Effector memory CD8-positive, alpha-beta T cell (primary cell): ENCODE measurements around the gene PLOD3.

Experiments used
- ATAC-seq: fragments of 150-1000 bp; cut with Tn5 transposase; replicated peaks from 2 replicates; pipeline ENCODE4 v1.10.0; 2021; ENCODE audit warnings: mild to moderate bottlenecking, moderate library complexity
- DNase-seq, 3 experiments: peaks; one replicate each; pipeline ENCODE4 v3.0.0; 2021
- H3K27ac Mint-ChIP-seq, 2 donors: one replicate each; pipeline ENCODE4 v1.8.0; 2022; ENCODE audit warnings: mild to moderate bottlenecking in 2 of 2, mixed read lengths in 2 of 2, moderate library complexity in 2 of 2
- H3K27me3 Mint-ChIP-seq, 2 donors: one replicate each; pipeline ENCODE4 v1.8.0; 2022; ENCODE audit warnings: mixed read lengths in 2 of 2
- H3K36me3 Mint-ChIP-seq: one replicate; pipeline ENCODE4 v1.8.0; 2022; ENCODE audit warnings: mild to moderate bottlenecking, moderate library complexity, mixed read lengths; ENCODE audit not compliant: insufficient read depth
- H3K4me1 Mint-ChIP-seq, 2 donors: one replicate each; pipeline ENCODE4 v1.8.0; 2022; ENCODE audit warnings: low read depth in 2 of 2, mixed read lengths in 2 of 2
- H3K4me3 Mint-ChIP-seq, 2 donors: one replicate each; pipeline ENCODE4 v1.8.0; 2022; ENCODE audit warnings: mild to moderate bottlenecking in 2 of 2, mixed read lengths in 2 of 2, moderate library complexity in 2 of 2
- H3K9me3 Mint-ChIP-seq, 2 donors: one replicate each; pipeline ENCODE4 v1.8.0; 2022; ENCODE audit warnings: mixed read lengths in 2 of 2

The PLOD3 gene

GRCh38 chr7:101166909-101167644 is 50.3 kb downstream of the PLOD3 start:
- H3K4me3 Mint-ChIP-seq: no peak overlapping the region
- DNase-seq (no peak), ATAC-seq (no peak)
- H3K9me3 Mint-ChIP-seq: peaks cover 0 to 4% of the 10 kb centered on the region in 2 donors
- H3K36me3 Mint-ChIP-seq: peaks cover 27% of the 10 kb centered on the region
- peak overlapping the region in 1 of 2 donors; percentile 31 for H3K27ac Mint-ChIP-seq
- H3K4me1 Mint-ChIP-seq: peaks cover 54 to 60% of the 10 kb centered on the region in 2 donors
- H3K27me3 Mint-ChIP-seq: peaks cover 69 to 82% of the 10 kb centered on the region in 2 donors

- H3K4me3 Mint-ChIP-seq: no peak overlapping the region
- peaks cover 0 to 4% of the 10 kb centered on the region in 2 donors for H3K9me3 Mint-ChIP-seq
- peaks cover 49 to 56% of the 10 kb centered on the region in 2 donors for H3K4me1 Mint-ChIP-seq
- no peak for DNase-seq
- H3K27me3 Mint-ChIP-seq: peaks cover 66 to 82% of the 10 kb centered on the region in 2 donors
- peak overlapping the region in 1 of 2 donors; percentile 31 for H3K27ac Mint-ChIP-seq
- peaks cover 22% of the 10 kb centered on the region for H3K36me3 Mint-ChIP-seq
- no peak for ATAC-seq
Observed at GRCh38 chr7:101166648-101166908, 50.8 kb downstream of the PLOD3 start.

- H3K4me1 Mint-ChIP-seq: peaks cover 44 to 51% of the 10 kb centered on the region in 2 donors
- peak overlapping the region; percentile 23 to 94 for H3K27ac Mint-ChIP-seq
- peak overlapping the region; percentile 74 to 91 for H3K4me3 Mint-ChIP-seq
- no peak for ATAC-seq
- H3K27me3 Mint-ChIP-seq: peaks cover 66 to 82% of the 10 kb centered on the region in 2 donors
- no peak for DNase-seq
- peaks cover 0 to 4% of the 10 kb centered on the region in 2 donors for H3K9me3 Mint-ChIP-seq
- peaks cover 22% of the 10 kb centered on the region for H3K36me3 Mint-ChIP-seq
Observed at GRCh38 chr7:101165958-101166647, 51.3 kb downstream of the PLOD3 start.

GRCh38 chr7:101165075-101165957 is 52.1 kb downstream of the PLOD3 start, which contains the start of gene VGF:
Gene VGF (minus strand): TSS chr7:101165569. CDS start chr7:101164843, 726 bp downstream.
- DNase-seq (peak; percentile 88 to 92 (median 91)), ATAC-seq (peak; percentile 85)
- Mint-ChIP-seq H3K4me1 (peaks cover 36 to 43% of the 10 kb centered on the region in 2 donors), H3K27ac (peak within 1 kb of the TSS; percentile 23 to 94), H3K4me3 (peak within 1 kb of the TSS; percentile 74 to 91), H3K9me3 (peaks cover 0 to 4% of the 10 kb centered on the region in 2 donors), H3K27me3 (peaks cover 58 to 82% of the 10 kb centered on the region in 2 donors), H3K36me3 (peaks cover 22% of the 10 kb centered on the region)

- H3K4me1 Mint-ChIP-seq: peaks cover 26 to 36% of the 10 kb centered on the region in 2 donors
- H3K4me3 Mint-ChIP-seq: peak overlapping the region; percentile 74 to 91
- peaks cover 0 to 4% of the 10 kb centered on the region in 2 donors for H3K9me3 Mint-ChIP-seq
- H3K27ac Mint-ChIP-seq: no peak overlapping the region
- peaks cover 48 to 76% of the 10 kb centered on the region in 2 donors for H3K27me3 Mint-ChIP-seq
- DNase-seq (no peak), ATAC-seq (no peak)
- peaks cover 22% of the 10 kb centered on the region for H3K36me3 Mint-ChIP-seq
Observed at GRCh38 chr7:101164071-101164840, 53.1 kb downstream of the PLOD3 start.

- no peak for ATAC-seq
- H3K9me3 Mint-ChIP-seq: peaks cover 0 to 4% of the 10 kb centered on the region in 2 donors
- H3K27ac Mint-ChIP-seq: no peak overlapping the region
- H3K4me3 Mint-ChIP-seq: peak overlapping the region; percentile 74 to 91
- peaks cover 22% of the 10 kb centered on the region for H3K36me3 Mint-ChIP-seq
- peaks cover 40 to 68% of the 10 kb centered on the region in 2 donors for H3K27me3 Mint-ChIP-seq
- no peak for DNase-seq
- H3K4me1 Mint-ChIP-seq: peaks cover 21 to 30% of the 10 kb centered on the region in 2 donors
Observed at GRCh38 chr7:101163279-101164070, 53.9 kb downstream of the PLOD3 start.

- H3K4me3 Mint-ChIP-seq: peak overlapping the region; percentile 74 to 91
- no peak overlapping the region for H3K27ac Mint-ChIP-seq
- H3K9me3 Mint-ChIP-seq: peaks cover 0 to 4% of the 10 kb centered on the region in 2 donors
- ATAC-seq: no peak
- H3K36me3 Mint-ChIP-seq: peaks cover 22% of the 10 kb centered on the region
- peaks cover 32 to 60% of the 10 kb centered on the region in 2 donors for H3K27me3 Mint-ChIP-seq
- peaks cover 18 to 25% of the 10 kb centered on the region in 2 donors for H3K4me1 Mint-ChIP-seq
- DNase-seq: no peak
Observed at GRCh38 chr7:101162551-101163278, 54.7 kb downstream of the PLOD3 start.

- H3K4me3 Mint-ChIP-seq: peak overlapping the region; percentile 74 to 91
- no peak overlapping the region for H3K27ac Mint-ChIP-seq
- DNase-seq (no peak), ATAC-seq (no peak)
- H3K36me3 Mint-ChIP-seq: peaks cover 19% of the 10 kb centered on the region
- peaks cover 16 to 18% of the 10 kb centered on the region in 2 donors for H3K4me1 Mint-ChIP-seq
- peaks cover 24 to 52% of the 10 kb centered on the region in 2 donors for H3K27me3 Mint-ChIP-seq
- peaks cover 0 to 4% of the 10 kb centered on the region in 2 donors for H3K9me3 Mint-ChIP-seq
Observed at GRCh38 chr7:101161692-101162471, 55.5 kb downstream of the PLOD3 start.

GRCh38 chr7:101160910-101161309 is 56.5 kb downstream of the PLOD3 start:
- peaks cover 11 to 14% of the 10 kb centered on the region in 2 donors for H3K4me1 Mint-ChIP-seq
- peaks cover 0 to 4% of the 10 kb centered on the region in 2 donors for H3K9me3 Mint-ChIP-seq
- ATAC-seq (no peak), DNase-seq (no peak)
- H3K36me3 Mint-ChIP-seq: peaks cover 14% of the 10 kb centered on the region
- no peak overlapping the region for H3K27ac Mint-ChIP-seq
- H3K4me3 Mint-ChIP-seq: peak overlapping the region in 1 of 2 donors; percentile 31
- H3K27me3 Mint-ChIP-seq: peaks cover 15 to 42% of the 10 kb centered on the region in 2 donors

GRCh38 chr7:101159696-101160674 is 57.4 kb downstream of the PLOD3 start:
- ATAC-seq: no peak
- H3K27ac Mint-ChIP-seq: no peak overlapping the region

More at GRCh38 chr7:101159696-101160674, 57.4 kb downstream of the PLOD3 start:
- H3K27me3 Mint-ChIP-seq: peaks cover 7 to 33% of the 10 kb centered on the region in 2 donors
- no peak for DNase-seq
- H3K4me3 Mint-ChIP-seq: no peak overlapping the region
- H3K36me3 Mint-ChIP-seq: peaks cover 7% of the 10 kb centered on the region
- no peaks in the 10 kb centered on the region for H3K9me3 Mint-ChIP-seq
- H3K4me1 Mint-ChIP-seq: peaks cover 10 to 13% of the 10 kb centered on the region in 2 donors
